Small intestine (tissue), 7 donors: ENCODE results near the gene SHLD3. TPM values are rescaled to one million over a fixed set of nuclear protein-coding genes. Genes with fewer than 3 reads are reported as not detected.
A peak's percentile ranks its signal among the peaks of the same experiment; 100 is the strongest.
"Not testable (repeated sequence)": the region's sequence is repeated elsewhere in the genome, so short reads cannot be mapped to it uniquely, and the experiment has no call there.

ENCODE experiments used
- DNase-seq, 2 donors: peaks; one replicate each; pipeline versions ENCODE4 v3.0.0 to v3.0.0-alpha.2; 2013
- FAIRE-seq: peaks from 2 replicates; lab custom pipeline; 2012; peaks lifted over from hg19 to GRCh38; lab: Jason Lieb, UNC
- H3K27ac ChIP-seq, 3 donors: one replicate each; pipeline ENCODE4 v1.5.1; 2013; ENCODE audit warnings: low read length in 2 of 3, mild to moderate bottlenecking in 2 of 3, control low read depth in 1 of 3, inconsistent platforms in 1 of 3, low read depth in 1 of 3, moderate library complexity in 1 of 3
- H3K27me3 ChIP-seq, 3 donors: one replicate each; pipeline ENCODE4 v1.6.1; 2013; ENCODE audit warnings: low read length in 3 of 3, inconsistent platforms in 1 of 3; ENCODE audit not compliant: control insufficient read depth in 3 of 3, insufficient read depth in 3 of 3
- H3K36me3 ChIP-seq, 3 donors: one replicate each; pipeline ENCODE4 v1.6.1; 2013; ENCODE audit warnings: low read length in 3 of 3, inconsistent platforms in 1 of 3, low read depth in 1 of 3, mild to moderate bottlenecking in 1 of 3, moderate library complexity in 1 of 3; ENCODE audit not compliant: control insufficient read depth in 3 of 3, insufficient read depth in 2 of 3
- H3K4me1 ChIP-seq, 3 donors: one replicate each; pipeline ENCODE4 v1.6.1; 2013; ENCODE audit warnings: low read length in 2 of 3, inconsistent platforms in 1 of 3, low read depth in 1 of 3, mild to moderate bottlenecking in 1 of 3, moderate library complexity in 1 of 3; ENCODE audit not compliant: control insufficient read depth in 3 of 3, insufficient read depth in 2 of 3
- H3K4me3 ChIP-seq, 3 donors: one replicate each; pipeline ENCODE4 v1.5.1; 2013; ENCODE audit warnings: low read length in 3 of 3, control low read depth in 1 of 3, inconsistent platforms in 1 of 3, low read depth in 1 of 3, mild to moderate bottlenecking in 1 of 3, moderate library complexity in 1 of 3
- H3K9me3 ChIP-seq, 2 donors: one replicate each; pipeline ENCODE4 v1.6.1; 2013; ENCODE audit warnings: low read depth in 1 of 2, low read length in 1 of 2; ENCODE audit not compliant: control insufficient read depth in 2 of 2, insufficient read depth in 1 of 2
- WGBS, 3 donors: extraction: QIAGEN DNeasy Blood & Tissue Kit; methylation state at CpG; one replicate each; pipeline ENCODE4 v1.1.7; 2013; 5-methylcytosine and 5-hydroxymethylcytosine counted together
- polyA plus RNA-seq, 4 donors: library from polyadenylated mRNA; stranded (reverse) in 3 of 4; unstranded in 1 of 4; fragments of 200-250 nt in 3 of 4; fragments of 120-200 nt in 1 of 4; gene quantifications; one replicate each; pipeline versions ENCODE4 v1.2.1 to v1.2.3, GENCODE V29; 2013
- donor health status: healthy with polysubstance abuse.
- donor health status: control.
- donor health status: control.
- donor health status: Bipolar disorder and iron deficiency.
- donor health status: healthy.

Gene SHLD3
- polyA plus RNA-seq, 4 donors, result 2.7 to 6.3 (median 4.4) TPM

DNA sequence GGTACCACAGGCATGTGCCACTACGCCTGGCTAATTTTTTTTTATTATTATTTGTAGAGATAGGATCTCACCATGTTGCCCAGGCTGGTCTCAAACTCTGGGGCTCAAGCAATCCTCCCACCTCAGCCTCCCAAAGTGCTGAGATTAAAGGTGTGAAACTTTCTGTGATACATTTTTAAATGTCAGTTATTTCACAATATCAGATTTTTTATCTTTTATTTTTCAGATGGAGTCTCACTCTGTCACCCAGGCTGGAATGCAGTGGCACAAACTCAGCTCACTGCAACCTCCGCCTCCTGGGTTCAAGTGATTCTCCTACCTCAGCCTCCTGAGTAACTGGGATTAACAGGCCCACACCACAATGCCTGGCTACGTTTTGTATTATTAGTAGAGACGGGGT, 2.9 kb upstream of the SHLD3 start:
- not testable (repeated sequence) for H3K36me3 ChIP-seq, H3K27me3 ChIP-seq, FAIRE-seq, DNase-seq, H3K4me3 ChIP-seq, H3K9me3 ChIP-seq, H3K4me1 ChIP-seq, H3K27ac ChIP-seq
- WGBS, 3 donors, result 85 to 94% (median 86%) methylated on average over 4 of the region's 4 CpGs

DNA sequence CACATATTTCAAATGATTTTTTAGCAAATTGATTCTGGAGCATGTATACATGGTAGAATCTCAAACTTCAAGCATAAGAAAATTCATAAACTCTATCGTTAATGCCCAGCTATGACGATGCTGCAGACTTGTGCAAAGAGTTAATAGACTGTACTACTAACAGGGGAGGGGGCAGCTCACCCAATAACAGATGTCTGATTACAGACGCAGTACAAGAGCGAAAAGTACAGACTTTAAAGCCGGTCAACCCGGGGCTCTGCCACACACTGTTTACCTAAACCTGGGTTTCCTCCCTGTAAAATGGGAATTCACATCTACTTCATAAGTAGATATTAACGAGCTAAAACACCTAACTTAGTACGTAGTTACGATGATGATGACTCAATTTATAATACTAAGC, 1.3 kb upstream of the SHLD3 start:
- no peak for FAIRE-seq
- WGBS, 3 donors, result 3 to 5% (median 4%) methylated on average over 9 of the region's 9 CpGs

DNA sequence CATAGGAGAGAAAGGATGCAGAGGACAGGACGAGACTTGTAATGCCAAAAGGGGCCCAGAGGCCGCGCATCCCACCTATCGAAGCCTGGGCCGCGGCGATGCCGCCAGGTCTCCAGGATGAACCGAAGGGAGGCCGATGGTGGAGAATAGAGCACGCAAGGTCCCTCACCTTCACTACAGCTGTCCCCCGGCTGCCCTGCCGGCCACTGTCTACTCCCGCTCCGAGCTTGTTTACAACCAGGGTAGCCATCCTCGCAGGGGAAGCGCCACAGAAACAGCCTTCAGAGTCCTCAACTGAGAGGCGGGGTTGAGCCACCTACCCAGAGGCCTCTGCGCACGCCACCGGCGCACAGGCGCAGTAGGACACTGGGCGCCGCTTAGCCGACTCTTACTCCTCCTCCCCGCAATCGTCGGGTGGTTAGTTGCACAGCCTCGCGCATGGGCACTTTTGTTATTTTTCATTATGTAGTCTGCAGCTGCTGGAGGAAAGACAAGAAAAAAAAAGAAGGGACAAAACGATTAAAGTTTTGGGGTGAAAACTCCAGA, 729 bp upstream of the SHLD3 start, which contains the start of gene TRIM23:
TSS of gene TRIM23 (minus strand) at position 309 of the 546 bp plus-strand sequence. CDS start at position 250, 59 bp downstream.
- Histone ChIP-seq H3K27me3 (no peaks in the 10 kb centered on the region), H3K4me3 (peak within 1 kb of the TSS; percentile 90 to 98 (median 93)), H3K4me1 (peaks cover 2 to 5% (median 4%) of the 10 kb centered on the region in 3 donors), H3K36me3 (peaks cover 0 to 7% (median 0%) of the 10 kb centered on the region in 3 donors), H3K27ac (peak within 1 kb of the TSS; percentile 66 to 94 (median 78)), H3K9me3 (no peaks in the 10 kb centered on the region)
- 0 to 1% (median 1%) methylated on average over 31 to 32 of the region's 32 CpGs for WGBS, 3 donors
- no peak for FAIRE-seq
- peak; percentile 95 to 97 for DNase-seq

More for the DNA sequence above, 1.3 kb upstream of the SHLD3 start:
- H3K27ac ChIP-seq, result peak overlapping the region in 2 of 3 donors; percentile 78 to 94
- no peak for DNase-seq
- H3K36me3 ChIP-seq, result peaks cover 0 to 4% (median 0%) of the 10 kb centered on the region in 3 donors
- H3K27me3 ChIP-seq, result no peaks in the 10 kb centered on the region
- H3K4me3 ChIP-seq, result peak overlapping the region; percentile 90 to 98 (median 93)
- no peaks in the 10 kb centered on the region for H3K9me3 ChIP-seq
- H3K4me1 ChIP-seq, result peaks cover 2 to 5% (median 4%) of the 10 kb centered on the region in 3 donors

DNA sequence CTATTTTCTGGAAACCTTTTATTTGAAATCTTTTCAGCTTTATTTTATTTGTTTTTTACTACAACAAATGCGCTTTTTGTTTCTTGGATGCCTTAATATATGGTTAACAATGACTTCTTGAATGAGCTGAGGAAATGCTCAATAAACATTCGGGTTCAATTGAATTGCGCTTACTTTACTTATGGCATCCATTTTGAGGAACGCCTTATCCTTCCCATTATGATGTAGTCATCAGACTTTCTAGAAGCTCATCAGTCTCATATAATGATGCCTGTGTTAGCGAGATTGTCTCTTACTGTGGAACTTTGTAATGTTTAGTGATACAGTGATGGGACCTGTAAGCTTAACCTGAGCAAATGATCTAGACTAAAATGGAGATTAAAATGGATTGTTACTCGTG, 916 bp downstream of the SHLD3 start:
- Histone ChIP-seq H3K36me3 (peaks cover 0 to 7% (median 0%) of the 10 kb centered on the region in 3 donors), H3K4me3 (peak overlapping the region in 1 of 3 donors; percentile 90), H3K27me3 (no peaks in the 10 kb centered on the region), H3K27ac (peak overlapping the region in 1 of 3 donors; percentile 78), H3K9me3 (no peaks in the 10 kb centered on the region), H3K4me1 (peaks cover 2 to 5% (median 4%) of the 10 kb centered on the region in 3 donors)
- WGBS, 3 donors, result 37 to 56% (median 48%) methylated on average over 6 of the region's 6 CpGs
- FAIRE-seq (no peak), DNase-seq (peak in 1 of 2 donors; percentile 9)

DNA sequence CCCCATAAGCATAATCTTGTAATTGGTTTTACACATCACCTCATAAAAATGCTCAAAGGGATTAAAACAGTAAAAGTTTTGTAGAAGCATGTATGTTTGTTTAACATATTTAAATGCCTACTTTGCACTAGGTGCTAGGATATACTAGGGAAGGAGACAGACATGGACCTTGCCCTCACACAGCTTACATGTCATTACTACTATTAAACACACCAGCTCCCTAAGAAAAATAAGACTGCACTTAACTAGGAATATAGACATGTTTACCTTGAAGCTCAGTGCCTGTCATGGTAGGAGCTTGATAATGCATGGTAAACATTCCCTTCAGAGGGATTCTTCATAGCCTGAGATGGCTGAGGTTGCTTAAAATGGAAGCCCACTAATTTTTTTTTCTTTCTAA, 6.2 kb downstream of the SHLD3 start:
- Histone ChIP-seq H3K9me3 (no peaks in the 10 kb centered on the region), H3K4me1 (no peaks in the 10 kb centered on the region), H3K4me3 (no peak overlapping the region), H3K36me3 (peaks cover 0 to 8% (median 0%) of the 10 kb centered on the region in 3 donors), H3K27ac (no peak overlapping the region), H3K27me3 (no peaks in the 10 kb centered on the region)
- DNase-seq (peak in 1 of 2 donors; percentile 33), FAIRE-seq (no peak)

DNA sequence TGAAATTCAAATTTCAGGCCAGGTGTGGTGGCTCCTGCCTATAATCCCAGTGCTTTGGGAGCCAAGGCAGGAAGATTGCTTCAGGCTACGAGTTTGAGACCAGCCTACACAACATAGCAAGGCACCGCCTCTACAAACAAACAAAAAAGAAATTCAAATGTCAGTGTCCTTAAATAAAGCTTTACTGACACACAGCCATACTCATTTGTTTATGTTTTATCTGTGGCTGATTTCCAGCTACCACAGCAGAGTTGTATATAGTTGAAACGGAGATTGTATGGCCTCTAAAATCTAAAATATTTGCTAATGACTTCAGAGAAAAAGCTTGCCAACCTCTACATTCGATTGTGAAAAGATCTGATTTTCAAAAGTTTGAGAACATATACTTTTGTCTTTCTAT, 15.4 kb downstream of the SHLD3 start:
- Histone ChIP-seq H3K4me1 (no peaks in the 10 kb centered on the region), H3K27me3 (no peaks in the 10 kb centered on the region), H3K36me3 (peaks cover 0 to 29% (median 2%) of the 10 kb centered on the region in 3 donors), H3K4me3 (no peak overlapping the region), H3K27ac (no peak overlapping the region), H3K9me3 (no peaks in the 10 kb centered on the region)
- FAIRE-seq, result no peak
- 86 to 93% (median 90%) methylated on average over 4 of the region's 4 CpGs for WGBS, 3 donors
- DNase-seq, result no peak

DNA sequence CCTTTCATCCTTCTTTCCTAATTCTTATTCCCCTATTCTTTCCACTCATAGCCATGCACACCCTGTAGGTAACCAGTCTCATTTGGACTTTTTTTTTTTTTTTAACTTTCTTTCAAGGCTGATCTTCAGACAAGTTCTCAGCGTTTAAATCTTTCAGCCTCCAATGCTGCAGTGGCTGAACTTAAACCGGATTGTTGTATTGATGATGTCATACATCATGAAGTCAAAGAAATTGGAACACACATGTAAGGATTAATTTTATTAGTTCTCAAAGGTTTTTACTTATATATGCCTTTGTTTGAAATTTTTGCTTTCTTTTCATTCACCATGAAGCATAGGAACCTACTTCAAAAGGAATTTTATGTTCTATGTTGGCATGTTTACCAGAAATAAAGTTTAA, 22.1 kb downstream of the SHLD3 start:
- Histone ChIP-seq H3K27me3 (no peaks in the 10 kb centered on the region), H3K4me1 (no peaks in the 10 kb centered on the region), H3K4me3 (no peak overlapping the region), H3K9me3 (no peaks in the 10 kb centered on the region), H3K36me3 (peaks cover 0 to 5% (median 4%) of the 10 kb centered on the region in 3 donors), H3K27ac (no peak overlapping the region)
- FAIRE-seq (no peak), DNase-seq (no peak)
- WGBS, 3 donors, result 82 to 84% (median 84%) methylated on average over 2 of the region's 2 CpGs

DNA sequence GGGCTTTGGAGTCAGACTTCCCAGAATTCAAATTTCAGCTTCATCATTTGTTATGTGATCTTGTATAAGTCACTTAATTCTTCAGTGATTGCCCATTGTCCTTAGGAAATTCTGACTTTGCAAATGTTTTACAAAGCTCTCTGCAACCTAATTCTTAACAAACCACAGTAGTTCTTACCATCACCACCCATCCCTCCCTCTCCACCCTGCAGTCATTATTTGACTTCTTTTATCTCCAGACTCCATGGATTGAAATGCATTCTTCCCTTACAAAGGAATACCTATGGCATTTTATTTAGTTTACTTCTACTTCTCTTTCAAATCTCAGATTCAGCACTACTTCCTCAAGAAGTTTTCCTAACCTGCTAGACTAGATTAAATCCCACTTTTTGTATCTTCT, 23.1 kb downstream of the SHLD3 start:
- Histone ChIP-seq H3K27ac (no peak overlapping the region), H3K27me3 (no peaks in the 10 kb centered on the region), H3K36me3 (peaks cover 0 to 5% (median 4%) of the 10 kb centered on the region in 3 donors), H3K4me3 (no peak overlapping the region), H3K9me3 (no peaks in the 10 kb centered on the region), H3K4me1 (no peaks in the 10 kb centered on the region)
- FAIRE-seq (no peak), DNase-seq (no peak)

DNA sequence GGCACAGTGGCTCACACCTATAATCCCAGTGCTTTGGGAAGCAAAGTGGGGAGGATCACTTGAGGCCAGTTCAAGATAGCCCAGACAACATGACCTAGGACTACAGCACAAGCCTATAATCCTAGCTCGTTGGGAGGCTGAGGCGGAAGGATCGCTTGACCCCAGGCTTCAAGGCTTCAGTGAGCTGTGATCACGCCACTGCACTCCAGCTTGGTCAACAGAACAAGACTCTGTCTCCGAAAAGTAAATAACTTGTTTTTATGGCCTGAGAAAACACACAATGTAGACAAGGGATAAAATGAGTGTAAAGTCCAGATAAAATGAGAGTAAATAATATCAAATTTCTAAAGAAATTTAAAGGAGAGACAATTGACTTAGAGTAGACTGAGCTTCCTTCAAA, 26.3 kb downstream of the SHLD3 start:
- no peak for FAIRE-seq

More for the DNA sequence above, 26.3 kb downstream of the SHLD3 start:
- H3K4me3 ChIP-seq, result no peak overlapping the region
- H3K36me3 ChIP-seq, result peaks cover 0 to 4% (median 3%) of the 10 kb centered on the region in 3 donors
- H3K4me1 ChIP-seq, result no peaks in the 10 kb centered on the region
- H3K27ac ChIP-seq, result no peak overlapping the region
- peak in 1 of 2 donors; percentile 35 for DNase-seq
- no peaks in the 10 kb centered on the region for H3K27me3 ChIP-seq
- WGBS, 3 donors, result 63 to 79% (median 78%) methylated on average over 5 of the region's 5 CpGs
- no peaks in the 10 kb centered on the region for H3K9me3 ChIP-seq
